Breast epithelium (tissue), 4 donors: ENCODE results near the gene HIVEP3. TPM values are rescaled to one million over a fixed set of nuclear protein-coding genes. Genes with fewer than 3 reads are reported as not detected.
"Not testable (repeated sequence)": the region's sequence is repeated elsewhere in the genome, so short reads cannot be mapped to it uniquely, and the experiment has no call there.

Experiments used
- DNase-seq, 2 donors: peaks; one replicate each; pipeline ENCODE4 v3.0.0-alpha.2; 2019; ENCODE audit warnings: low spot score in 2 of 2
- H3K27ac ChIP-seq, 2 donors: fragments of 200-600 bp; sonication (generic) in 1 of 2; one replicate each; pipeline ENCODE4 v1.5.1; 2016 to 2019; ENCODE audit warnings: mild to moderate bottlenecking in 1 of 2
- H3K27me3 ChIP-seq, 2 donors: fragments of 200-600 bp; sonication (generic) in 1 of 2; one replicate each; pipeline versions ENCODE4 v1.5.1 to v1.6.0; 2017 to 2019; ENCODE audit warnings: control low read depth in 1 of 2, mild to moderate bottlenecking in 1 of 2
- H3K36me3 ChIP-seq: fragments of 200-600 bp; one replicate; pipeline ENCODE4 v1.5.1; 2019
- H3K4me1 ChIP-seq, 2 donors: fragments of 200-600 bp; sonication (generic); one replicate each; pipeline ENCODE4 v1.5.1; 2016 to 2019; ENCODE audit warnings: control low read depth in 1 of 2
- H3K4me3 ChIP-seq, 3 donors: fragments of 200-600 bp; sonication (generic); 1 replicate in 2 of 3; 2 replicates in 1 of 3; pipeline ENCODE4 v1.5.1; 2016 to 2019; ENCODE audit warnings: mild to moderate bottlenecking in 3 of 3, moderate library complexity in 2 of 3
- H3K9me3 ChIP-seq, 2 donors: fragments of 200-600 bp; sonication (generic) in 1 of 2; one replicate each; pipeline ENCODE4 v1.5.1; 2016 to 2019; ENCODE audit warnings: control low read depth in 1 of 2
- POLR2A ChIP-seq: fragments of 450-650 bp; IDR thresholded peaks from one replicate; pipeline ENCODE4 v1.6.1; 2016; ENCODE audit warnings: antibody characterized with exemption, mild to moderate bottlenecking, moderate library complexity
- POLR2AphosphoS5 ChIP-seq, 3 donors: sonication (generic); formaldehyde crosslinking; IDR thresholded peaks; one replicate each; pipeline ENCODE4 v1.6.1; 2017; ENCODE audit warnings: antibody characterized with exemption in 3 of 3
- intact Hi-C: fragments of 100-400 bp; cut with DNase I; formaldehyde crosslinking; loops from one replicate; pipeline ENCODE4 v1.15.1; 2023; ENCODE audit warnings: low total_unique reads
- total RNA-seq, 3 donors: library from RNA; depleted of rRNA; stranded (reverse); fragments of >200 nt; gene quantifications; one replicate each; pipeline ENCODE4 v1.1.0, GENCODE V29; 2016
- TF ChIP-seq, protein P1 (sequence below), 3 donors: fragments of 450-650 bp; IDR thresholded peaks; one replicate each; pipeline ENCODE4 v1.5.1; 2016 to 2017; ENCODE audit warnings: antibody characterized with exemption in 3 of 3, mild to moderate bottlenecking in 3 of 3, moderate library complexity in 3 of 3

The HIVEP3 gene
- total RNA-seq, 3 donors from 2014 or later, result 3.5 to 13.5 (median 9.2) TPM

DNA sequence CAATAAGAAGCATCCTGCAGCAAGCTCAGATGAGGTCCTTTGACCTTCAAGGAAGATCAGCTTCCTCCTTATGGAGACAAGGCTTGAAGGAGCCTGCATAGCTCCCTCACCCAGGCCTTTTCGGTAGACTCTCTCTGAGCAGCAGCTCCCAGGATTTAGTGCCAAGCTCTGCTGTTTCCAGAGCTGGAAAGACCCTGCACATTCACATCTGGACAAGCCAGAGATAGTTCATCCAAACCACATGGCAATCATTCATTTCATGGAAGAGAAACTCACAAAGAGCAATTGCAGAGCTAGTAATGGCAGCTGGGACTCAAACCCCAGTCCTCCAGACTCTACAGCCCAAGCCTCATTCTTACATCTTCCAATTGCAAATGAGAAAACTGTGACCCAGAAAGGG lies 357.8 kb downstream of the HIVEP3 start:
- intact Hi-C loops, result no loop called here
- TF ChIP-seq POLR2AphosphoS5 (IDR thresholded peaks at IDR 0.05), result no peak
- TF ChIP-seq POLR2A, result no peak
- TF ChIP-seq, protein P1, sequence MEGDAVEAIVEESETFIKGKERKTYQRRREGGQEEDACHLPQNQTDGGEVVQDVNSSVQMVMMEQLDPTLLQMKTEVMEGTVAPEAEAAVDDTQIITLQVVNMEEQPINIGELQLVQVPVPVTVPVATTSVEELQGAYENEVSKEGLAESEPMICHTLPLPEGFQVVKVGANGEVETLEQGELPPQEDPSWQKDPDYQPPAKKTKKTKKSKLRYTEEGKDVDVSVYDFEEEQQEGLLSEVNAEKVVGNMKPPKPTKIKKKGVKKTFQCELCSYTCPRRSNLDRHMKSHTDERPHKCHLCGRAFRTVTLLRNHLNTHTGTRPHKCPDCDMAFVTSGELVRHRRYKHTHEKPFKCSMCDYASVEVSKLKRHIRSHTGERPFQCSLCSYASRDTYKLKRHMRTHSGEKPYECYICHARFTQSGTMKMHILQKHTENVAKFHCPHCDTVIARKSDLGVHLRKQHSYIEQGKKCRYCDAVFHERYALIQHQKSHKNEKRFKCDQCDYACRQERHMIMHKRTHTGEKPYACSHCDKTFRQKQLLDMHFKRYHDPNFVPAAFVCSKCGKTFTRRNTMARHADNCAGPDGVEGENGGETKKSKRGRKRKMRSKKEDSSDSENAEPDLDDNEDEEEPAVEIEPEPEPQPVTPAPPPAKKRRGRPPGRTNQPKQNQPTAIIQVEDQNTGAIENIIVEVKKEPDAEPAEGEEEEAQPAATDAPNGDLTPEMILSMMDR (IDR thresholded peaks at IDR 0.05), result no peak
- H3K9me3 ChIP-seq, result no peaks in the 10 kb centered on the region

GRCh38 chr1:41560496-41560895 lies 358.2 kb downstream of the HIVEP3 start:
- TF ChIP-seq POLR2A, result no peak
- TF ChIP-seq POLR2AphosphoS5 (IDR thresholded peaks at IDR 0.05), result no peak
- no peaks in the 10 kb centered on the region for H3K4me1 ChIP-seq
- H3K36me3 ChIP-seq, result no peaks in the 10 kb centered on the region
- no peaks in the 10 kb centered on the region for H3K9me3 ChIP-seq
- H3K27me3 ChIP-seq, result no peaks in the 10 kb centered on the region
- no peak overlapping the region for H3K27ac ChIP-seq
- intact Hi-C loops, result no loop called here
- no peak overlapping the region for H3K4me3 ChIP-seq
- no peak for DNase-seq

More for the DNA sequence above, 357.8 kb downstream of the HIVEP3 start:
- Histone ChIP-seq H3K36me3 (no peaks in the 10 kb centered on the region), H3K27me3 (no peaks in the 10 kb centered on the region), H3K27ac (no peak overlapping the region), H3K4me1 (no peaks in the 10 kb centered on the region), H3K4me3 (no peak overlapping the region)
- no peak for DNase-seq

DNA sequence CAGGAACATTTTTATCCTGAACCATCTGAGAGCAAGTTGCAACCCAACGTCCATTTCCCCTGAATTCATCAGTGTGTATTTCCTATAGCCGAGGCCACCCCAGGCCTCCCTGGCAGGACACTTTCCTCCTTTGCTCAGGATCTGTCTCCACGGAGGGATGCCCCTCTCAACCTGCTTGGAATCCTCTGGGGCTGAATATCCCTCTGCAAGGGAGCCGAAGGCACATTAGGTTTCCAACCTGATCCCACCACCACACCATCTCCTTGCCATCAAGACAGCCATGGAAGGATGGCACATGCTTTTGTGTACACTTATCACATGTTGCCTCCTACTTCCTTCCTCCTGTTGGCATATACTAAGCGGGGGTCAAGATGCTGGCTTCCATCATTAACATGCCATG lies 359.4 kb downstream of the HIVEP3 start:
- TF ChIP-seq, protein P1 (IDR thresholded peaks at IDR 0.05), result no peak
- no peak for TF ChIP-seq POLR2A
- no peak for TF ChIP-seq POLR2AphosphoS5 (IDR thresholded peaks at IDR 0.05)
- Histone ChIP-seq H3K4me3 (no peak overlapping the region), H3K27me3 (no peaks in the 10 kb centered on the region), H3K9me3 (no peaks in the 10 kb centered on the region), H3K4me1 (no peaks in the 10 kb centered on the region), H3K27ac (no peak overlapping the region), H3K36me3 (no peaks in the 10 kb centered on the region)
- intact Hi-C loops, result no loop called here
- DNase-seq, result no peak

DNA sequence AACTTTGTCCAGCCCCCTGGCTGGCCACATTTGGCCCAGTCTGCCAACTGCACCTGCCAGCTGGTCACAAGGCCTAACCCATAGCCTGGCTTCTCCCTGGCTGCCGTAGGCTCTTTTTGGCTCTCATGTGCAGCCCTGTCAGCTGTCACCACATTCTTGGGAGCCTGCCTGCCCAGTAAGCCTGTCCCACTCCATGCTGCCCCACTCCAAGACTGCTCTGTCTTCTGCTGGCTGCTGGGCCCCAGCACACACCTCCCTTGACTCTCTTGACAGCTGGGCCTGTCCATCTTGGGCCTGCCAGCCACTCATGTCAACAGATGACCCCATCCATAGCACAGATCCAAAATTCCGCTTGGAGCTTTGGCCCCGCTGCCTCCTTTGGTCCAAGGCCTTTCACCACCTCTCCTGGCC lies 360.0 kb downstream of the HIVEP3 start:
- peak in 1 of 2 donors; percentile 37 for DNase-seq
- no peaks in the 10 kb centered on the region for H3K27me3 ChIP-seq
- H3K27ac ChIP-seq, result no peak overlapping the region

GRCh38 chr1:41557751-41558455 lies 360.8 kb downstream of the HIVEP3 start:
- TF ChIP-seq POLR2A, result no peak
- TF ChIP-seq, protein P1 (IDR thresholded peaks at IDR 0.05), result no peak
- TF ChIP-seq POLR2AphosphoS5 (IDR thresholded peaks at IDR 0.05), result no peak
- DNase-seq, result no peak
- H3K9me3 ChIP-seq, result no peaks in the 10 kb centered on the region
- H3K4me1 ChIP-seq, result no peaks in the 10 kb centered on the region
- H3K27me3 ChIP-seq, result no peaks in the 10 kb centered on the region
- no peak overlapping the region for H3K27ac ChIP-seq
- H3K36me3 ChIP-seq, result no peaks in the 10 kb centered on the region
- H3K4me3 ChIP-seq, result no peak overlapping the region
- intact Hi-C loops, result no loop called here

More for the DNA sequence above, 360.0 kb downstream of the HIVEP3 start:
- Histone ChIP-seq H3K36me3 (no peaks in the 10 kb centered on the region), H3K4me1 (no peaks in the 10 kb centered on the region), H3K4me3 (no peak overlapping the region), H3K9me3 (no peaks in the 10 kb centered on the region)
- no peak for TF ChIP-seq POLR2AphosphoS5 (IDR thresholded peaks at IDR 0.05)
- TF ChIP-seq POLR2A, result no peak
- TF ChIP-seq, protein P1 (IDR thresholded peaks at IDR 0.05), result no peak
- intact Hi-C loops, result no loop called here

- H3K36me3 ChIP-seq, intact Hi-C loops, H3K4me1 ChIP-seq, H3K27ac ChIP-seq, H3K27me3 ChIP-seq, DNase-seq, H3K4me3 ChIP-seq, H3K9me3 ChIP-seq: not testable (repeated sequence)
These were observed 364.0 kb downstream of the HIVEP3 start for GRCh38 chr1:41554746-41555145.
